Neural progenitor cell (in vitro differentiated cells): ENCODE measurements around the gene GPR143. TPM values are rescaled to one million over a fixed set of nuclear protein-coding genes. Genes with fewer than 3 reads are reported as not detected.
"Not testable (repeated sequence)": the region's sequence is repeated elsewhere in the genome, so short reads cannot be mapped to it uniquely, and the experiment has no call there.

Experiments used
- DNase-seq: peaks from one replicate; pipeline ENCODE4 v3.0.0-alpha.2; 2016; ENCODE audit warnings: low spot score
- H2AFZ ChIP-seq: fragments of 200-600 bp; sonication (generic); replicated peaks from 2 replicates; pipeline ENCODE4 v1.6.1; 2016; ENCODE audit warnings: antibody characterized with exemption
- H3F3A ChIP-seq: fragments of 200-600 bp; sonication (generic); 2 replicates; pipeline ENCODE4 v1.6.1; 2016; ENCODE audit warnings: antibody characterized with exemption, low read depth
- H3K27ac ChIP-seq: fragments of 200-600 bp; sonication (generic); 2 replicates; pipeline ENCODE4 v1.5.1; 2016; ENCODE audit warnings: mild to moderate bottlenecking
- H3K27me3 ChIP-seq: fragments of 200-600 bp; sonication (generic); 2 replicates; pipeline ENCODE4 v1.6.1; 2016; ENCODE audit warnings: mild to moderate bottlenecking, moderate library complexity
- H3K36me3 ChIP-seq: fragments of 200-600 bp; sonication (generic); 2 replicates; pipeline ENCODE4 v1.5.1; 2016
- H3K4me1 ChIP-seq: fragments of 200-600 bp; sonication (generic); 2 replicates; pipeline ENCODE4 v1.6.1; 2016; ENCODE audit warnings: mixed run types
- H3K4me2 ChIP-seq: fragments of 200-600 bp; sonication (generic); 2 replicates; pipeline ENCODE4 v1.6.1; 2016
- H3K4me3 ChIP-seq: fragments of 200-600 bp; sonication (generic); 2 replicates; pipeline ENCODE4 v1.5.1; 2016
- H3K79me2 ChIP-seq: fragments of 200-600 bp; sonication (generic); 2 replicates; pipeline ENCODE4 v1.6.1; 2016; ENCODE audit warnings: low read depth
- H3K9ac ChIP-seq: fragments of 200-600 bp; sonication (generic); 2 replicates; pipeline ENCODE4 v1.6.1; 2016
- H3K9me3 ChIP-seq: fragments of 200-600 bp; sonication (generic); 2 replicates; pipeline ENCODE4 v1.5.1; 2016; ENCODE audit warnings: low read depth
- H4K20me1 ChIP-seq: fragments of 200-600 bp; sonication (generic); 2 replicates; pipeline ENCODE4 v1.6.1; 2016; ENCODE audit warnings: low read depth
- H3K27ac Mint-ChIP-seq: 3 replicates; pipeline ENCODE4 v1.8.0; 2021; ENCODE audit warnings: mixed read lengths
- H3K27me3 Mint-ChIP-seq: 2 replicates; pipeline ENCODE4 v1.8.0; 2022; ENCODE audit warnings: low read depth, mild to moderate bottlenecking, inconsistent platforms, moderate library complexity, mixed read lengths; ENCODE audit not compliant: insufficient read depth
- H3K36me3 Mint-ChIP-seq: 3 replicates; pipeline ENCODE4 v1.8.0; 2021; ENCODE audit warnings: mixed read lengths
- H3K4me1 Mint-ChIP-seq: 3 replicates; pipeline ENCODE4 v1.8.0; 2021; ENCODE audit warnings: mixed read lengths
- H3K4me3 Mint-ChIP-seq: 3 replicates; pipeline ENCODE4 v1.8.0; 2021; ENCODE audit warnings: mild to moderate bottlenecking, moderate library complexity, mixed read lengths
- H3K9me3 Mint-ChIP-seq: 3 replicates; pipeline ENCODE4 v1.8.0; 2020; ENCODE audit warnings: mixed read lengths
- CTCF ChIP-seq: fragments of 200-600 bp; sonication (generic); IDR thresholded peaks from 2 replicates; pipeline ENCODE4 v1.5.1; 2017; ENCODE audit warnings: antibody characterized with exemption, mild to moderate bottlenecking
- EZH2 ChIP-seq: fragments of 200-600 bp; sonication (generic); IDR thresholded peaks from 2 replicates; pipeline ENCODE4 v1.6.1; 2017; ENCODE audit warnings: antibody characterized with exemption, mild to moderate bottlenecking, moderate library complexity
- EZH2phosphoT487 ChIP-seq: fragments of 200-600 bp; sonication (generic); IDR thresholded peaks from 2 replicates; pipeline ENCODE4 v1.6.1; 2017; ENCODE audit warnings: antibody characterized with exemption
- total RNA-seq: library from RNA; depleted of rRNA; stranded (reverse); fragments of >200 nt; gene quantifications from 2 replicates; pipeline ENCODE4 v1.2.3, GENCODE V29; 2015; ENCODE audit warnings: low replicate concordance

GPR143 gene
- total RNA-seq, 1 donor from 2014 or later, result 10.6 TPM

- no peak overlapping the region for H3K4me3 Mint-ChIP-seq
- peaks cover 3% of the 10 kb centered on the region for H3K27me3 Mint-ChIP-seq
- peaks cover 6% of the 10 kb centered on the region for H3K9me3 Mint-ChIP-seq
- Histone ChIP-seq H3K79me2 (no peaks in the 10 kb centered on the region), H3K9ac (no peak overlapping the region), H4K20me1 (no peaks in the 10 kb centered on the region), H3F3A (no peaks in the 10 kb centered on the region), H3K36me3 (no peaks in the 10 kb centered on the region), H3K4me1 (no peaks in the 10 kb centered on the region), H3K9me3 (no peaks in the 10 kb centered on the region), H3K27ac (no peak overlapping the region), H3K4me2 (no peak overlapping the region), H3K27me3 (peaks cover under 1% of the 10 kb centered on the region), H2AFZ (no peak overlapping the region), H3K4me3 (no peak overlapping the region)
- peaks cover 7% of the 10 kb centered on the region for H3K36me3 Mint-ChIP-seq
- DNase-seq, result no peak
- peaks cover 14% of the 10 kb centered on the region for H3K4me1 Mint-ChIP-seq
- H3K27ac Mint-ChIP-seq, result no peak overlapping the region
- TF ChIP-seq CTCF, result no peak
- no peak for TF ChIP-seq EZH2
- TF ChIP-seq EZH2phosphoT487, result no peak
These were observed 4.7 kb upstream of the GPR143 start for GRCh38 chrX:9770319-9770718.

- H3K4me1 ChIP-seq, H3K27me3 Mint-ChIP-seq, H3F3A ChIP-seq, H3K27ac Mint-ChIP-seq, H3K36me3 ChIP-seq, H3K4me3 Mint-ChIP-seq, H3K4me2 ChIP-seq, H4K20me1 ChIP-seq, DNase-seq, H3K27ac ChIP-seq, H3K4me3 ChIP-seq, H3K36me3 Mint-ChIP-seq, H3K79me2 ChIP-seq, H3K9ac ChIP-seq, H3K9me3 Mint-ChIP-seq, H3K4me1 Mint-ChIP-seq, H2AFZ ChIP-seq, H3K27me3 ChIP-seq, H3K9me3 ChIP-seq: not testable (repeated sequence)
These were observed 2.7 kb upstream of the GPR143 start for GRCh38 chrX:9768321-9768839.

GRCh38 chrX:9767375-9767774, 1.7 kb upstream of the GPR143 start:
- Histone ChIP-seq H3K4me3 (no peak overlapping the region), H3K9me3 (no peaks in the 10 kb centered on the region), H3F3A (no peaks in the 10 kb centered on the region), H3K27ac (no peak overlapping the region), H3K27me3 (peaks cover 5% of the 10 kb centered on the region), H4K20me1 (no peaks in the 10 kb centered on the region), H3K36me3 (no peaks in the 10 kb centered on the region), H3K4me2 (no peak overlapping the region), H3K4me1 (no peaks in the 10 kb centered on the region), H3K79me2 (no peaks in the 10 kb centered on the region), H3K9ac (no peak overlapping the region), H2AFZ (no peak overlapping the region)
- no peak for DNase-seq
- Mint-ChIP-seq H3K4me3 (no peak overlapping the region), H3K9me3 (peaks cover 10% of the 10 kb centered on the region), H3K4me1 (peaks cover 7% of the 10 kb centered on the region), H3K27ac (no peak overlapping the region), H3K36me3 (peaks cover 3% of the 10 kb centered on the region), H3K27me3 (peaks cover 3% of the 10 kb centered on the region)
- no peak for TF ChIP-seq CTCF
- TF ChIP-seq EZH2, result no peak

GRCh38 chrX:9765072-9765736, 443 bp downstream of the GPR143 start:
- no peak overlapping the region for H3K27ac ChIP-seq
- Mint-ChIP-seq H3K4me3 (no peak overlapping the region), H3K27ac (no peak overlapping the region), H3K4me1 (peaks cover 7% of the 10 kb centered on the region), H3K36me3 (peaks cover 2% of the 10 kb centered on the region), H3K9me3 (peaks cover 10% of the 10 kb centered on the region), H3K27me3 (peaks cover 3% of the 10 kb centered on the region)
- no peaks in the 10 kb centered on the region for H3K9me3 ChIP-seq
- no peak overlapping the region for H3K9ac ChIP-seq
- H3K4me1 ChIP-seq, result no peaks in the 10 kb centered on the region
- no peak for TF ChIP-seq EZH2phosphoT487
- no peak for TF ChIP-seq EZH2
- TF ChIP-seq CTCF, result no peak
- H3K27me3 ChIP-seq, result peaks cover 5% of the 10 kb centered on the region
- DNase-seq, result peak; percentile 32
- H3K4me3 ChIP-seq, result peak overlapping the region; percentile 28
- H3K4me2 ChIP-seq, result peak overlapping the region; percentile 64
- no peaks in the 10 kb centered on the region for H3K79me2 ChIP-seq
- H3F3A ChIP-seq, result no peaks in the 10 kb centered on the region
- no peaks in the 10 kb centered on the region for H4K20me1 ChIP-seq
- no peaks in the 10 kb centered on the region for H3K36me3 ChIP-seq
- H2AFZ ChIP-seq, result peak overlapping the region; percentile 42
